MG63 (cell line): ENCODE results near the gene MT3. TPM values are rescaled to one million over a fixed set of nuclear protein-coding genes. Genes with fewer than 3 reads are reported as not detected.

Source experiments
- DNase-seq: peaks from one replicate; pipeline ENCODE4 v3.0.0-alpha.2; 2020
- H3K27me3 ChIP-seq: fragments of 250-450 bp; sonication (Bioruptor Pico); 2 replicates; pipeline ENCODE4 v1.5.1; 2020; ENCODE audit warnings: mild to moderate bottlenecking, moderate library complexity
- H3K36me3 ChIP-seq: fragments of 250-450 bp; sonication (Bioruptor Pico); 2 replicates; pipeline ENCODE4 v1.5.1; 2020; ENCODE audit warnings: mild to moderate bottlenecking, moderate library complexity
- H3K4me3 ChIP-seq: fragments of 250-450 bp; sonication (Bioruptor Pico); 2 replicates; pipeline ENCODE4 v1.5.1; 2020; ENCODE audit warnings: mild to moderate bottlenecking, moderate library complexity
- H3K9me3 ChIP-seq: fragments of 250-450 bp; sonication (Bioruptor Pico); 2 replicates; pipeline ENCODE4 v1.5.1; 2020; ENCODE audit warnings: mild to moderate bottlenecking, moderate library complexity
- total RNA-seq: library from RNA; depleted of rRNA; stranded (reverse); fragments of >200 nt; shearing (Covaris generic); gene quantifications from 2 replicates; pipeline ENCODE4 v1.2.3, GENCODE V29; 2014; ENCODE audit warnings: low replicate concordance; rRNA removed

Gene MT3
- not detected in 2 replicates for total RNA-seq

GRCh38 chr16:56589141-56590039 lies at the start of gene MT3:
Gene MT3 (plus strand): TSS chr16:56589528. CDS start chr16:56589591, 63 bp downstream.
- Histone ChIP-seq H3K9me3 (no peaks in the 10 kb centered on the region), H3K4me3 (0 out of 2 replicates have a peak within 1 kb of the TSS, but pooled peaks have one; percentile 6), H3K27me3 (peaks cover 2% of the 10 kb centered on the region; the same call in 1 of the 2 replicates), H3K36me3 (no peaks in the 10 kb centered on the region)
- DNase-seq = peak; percentile 58

GRCh38 chr16:56539656-56540055 lies 49.7 kb upstream of the MT3 start:
- H3K36me3 ChIP-seq = no peaks in the 10 kb centered on the region
- no peaks in the 10 kb centered on the region; the same call in 1 of the 2 replicates for H3K27me3 ChIP-seq
- peak; percentile 28 for DNase-seq
- peaks cover 16% of the 10 kb centered on the region for H3K9me3 ChIP-seq
- H3K4me3 ChIP-seq = no peak overlapping the region

- H3K27me3 ChIP-seq = no peaks in the 10 kb centered on the region
- DNase-seq = no peak
- H3K9me3 ChIP-seq = peaks cover 16% of the 10 kb centered on the region
- no peak overlapping the region for H3K4me3 ChIP-seq
- H3K36me3 ChIP-seq = no peaks in the 10 kb centered on the region
These were observed 47.3 kb upstream of the MT3 start for GRCh38 chr16:56542039-56542438.

- Histone ChIP-seq H3K27me3 (no peaks in the 10 kb centered on the region), H3K9me3 (no peaks in the 10 kb centered on the region), H3K36me3 (no peaks in the 10 kb centered on the region), H3K4me3 (no peak overlapping the region)
- DNase-seq = peak; percentile 22
These were observed 42.0 kb upstream of the MT3 start for GRCh38 chr16:56547120-56547948.

- no peaks in the 10 kb centered on the region for H3K36me3 ChIP-seq
- no peaks in the 10 kb centered on the region for H3K9me3 ChIP-seq
- no peaks in the 10 kb centered on the region for H3K27me3 ChIP-seq
- H3K4me3 ChIP-seq = no peak overlapping the region
- DNase-seq = peak; percentile 70
These were observed 41.3 kb upstream of the MT3 start for GRCh38 chr16:56547949-56548567.

GRCh38 chr16:56549161-56549560 lies 40.2 kb upstream of the MT3 start:
- H3K27me3 ChIP-seq = no peaks in the 10 kb centered on the region
- H3K9me3 ChIP-seq = no peaks in the 10 kb centered on the region
- DNase-seq = no peak
- H3K36me3 ChIP-seq = no peaks in the 10 kb centered on the region
- no peak overlapping the region for H3K4me3 ChIP-seq

GRCh38 chr16:56549744-56550385 lies 39.5 kb upstream of the MT3 start:
- H3K4me3 ChIP-seq = no peak overlapping the region
- no peaks in the 10 kb centered on the region for H3K36me3 ChIP-seq
- H3K9me3 ChIP-seq = no peaks in the 10 kb centered on the region
- peak; percentile 16 for DNase-seq
- no peaks in the 10 kb centered on the region for H3K27me3 ChIP-seq

GRCh38 chr16:56551796-56552738 lies 37.3 kb upstream of the MT3 start:
- H3K4me3 ChIP-seq = no peak overlapping the region

GRCh38 chr16:56554441-56554840 lies 34.9 kb upstream of the MT3 start:
- Histone ChIP-seq H3K4me3 (no peak overlapping the region), H3K9me3 (no peaks in the 10 kb centered on the region), H3K27me3 (no peaks in the 10 kb centered on the region; the same call in 1 of the 2 replicates), H3K36me3 (no peaks in the 10 kb centered on the region)
- DNase-seq = no peak

More at GRCh38 chr16:56551796-56552738, 37.3 kb upstream of the MT3 start:
- Histone ChIP-seq H3K27me3 (no peaks in the 10 kb centered on the region; the same call in 1 of the 2 replicates), H3K9me3 (no peaks in the 10 kb centered on the region), H3K36me3 (no peaks in the 10 kb centered on the region)
- peak; percentile 91 for DNase-seq

- Histone ChIP-seq H3K4me3 (no peak overlapping the region), H3K36me3 (no peaks in the 10 kb centered on the region), H3K9me3 (no peaks in the 10 kb centered on the region), H3K27me3 (no peaks in the 10 kb centered on the region; the same call in 1 of the 2 replicates)
- peak; percentile 100 for DNase-seq
These were observed 31.1 kb upstream of the MT3 start for GRCh38 chr16:56558024-56558747.

- no peak for DNase-seq
- H3K9me3 ChIP-seq = no peaks in the 10 kb centered on the region
- no peaks in the 10 kb centered on the region; the same call in 1 of the 2 replicates for H3K27me3 ChIP-seq
- H3K36me3 ChIP-seq = no peaks in the 10 kb centered on the region
- H3K4me3 ChIP-seq = no peak overlapping the region
These were observed 30.2 kb upstream of the MT3 start for GRCh38 chr16:56559109-56559508.

GRCh38 chr16:56560447-56560846 lies 28.9 kb upstream of the MT3 start:
- H3K4me3 ChIP-seq = no peak overlapping the region
- no peak for DNase-seq
- no peaks in the 10 kb centered on the region; the same call in 1 of the 2 replicates for H3K27me3 ChIP-seq
- no peaks in the 10 kb centered on the region for H3K9me3 ChIP-seq
- H3K36me3 ChIP-seq = no peaks in the 10 kb centered on the region

GRCh38 chr16:56561126-56561525 lies 28.2 kb upstream of the MT3 start:
- no peaks in the 10 kb centered on the region; the same call in 1 of the 2 replicates for H3K27me3 ChIP-seq
- H3K9me3 ChIP-seq = no peaks in the 10 kb centered on the region
- H3K36me3 ChIP-seq = no peaks in the 10 kb centered on the region
- DNase-seq = no peak
- H3K4me3 ChIP-seq = no peak overlapping the region

- Histone ChIP-seq H3K36me3 (no peaks in the 10 kb centered on the region), H3K27me3 (no peaks in the 10 kb centered on the region; the same call in 1 of the 2 replicates), H3K9me3 (no peaks in the 10 kb centered on the region), H3K4me3 (no peak within 1 kb of the TSS)
- no peak for DNase-seq
These were observed 24.4 kb upstream of the MT3 start, which contains the start of gene MT4 for GRCh38 chr16:56564793-56565477. Gene MT4 (plus strand): TSS chr16:56565073. CDS start chr16:56565129, 56 bp downstream.
